PC-3 (cell line): ENCODE measurements around the gene RMDN2. TPM values are rescaled to one million over a fixed set of nuclear protein-coding genes. Genes with fewer than 3 reads are reported as not detected.

Experiments used
- ATAC-seq: fragments of 200-7000 bp; cut with Tn5 transposase; 2 replicates; pipeline ENCODE4 v1.9.1; 2020; ENCODE audit warnings: mild to moderate bottlenecking, moderate library complexity
- BruUV-seq: library from RNA; stranded (reverse); fragments of 400-500 nt; replicated peaks from 2 replicates; lab custom pipeline; 2021; lab: Mats Ljungman, UMichigan
- CTCF ChIA-PET: fragments of 300-600 bp; sonication (Branson Sonifier 250); formaldehyde crosslinking; loops from one replicate; lab custom pipeline; 2022; ENCODE audit warnings: antibody characterized with exemption; lab: Charles Lee
- POLR2A ChIA-PET: fragments of 300-600 bp; sonication (Branson Sonifier 250); formaldehyde crosslinking; loops from one replicate; lab custom pipeline; 2022; ENCODE audit warnings: antibody characterized with exemption; ENCODE audit not compliant: unreplicated experiment; lab: Charles Lee
- DNase-seq: peaks from one replicate; pipeline ENCODE4 v3.0.0-alpha.2; 2015
- H2AFZ ChIP-seq: fragments of 300-600 bp; sonication (generic); 2 replicates; pipeline ENCODE4 v1.6.0; 2016; ENCODE audit warnings: antibody characterized with exemption, low read length
- H3F3A ChIP-seq: fragments of 300-600 bp; sonication (generic); one replicate; pipeline ENCODE4 v1.6.0; 2017; ENCODE audit warnings: antibody characterized with exemption, low read length, control low read depth, mild to moderate bottlenecking; ENCODE audit not compliant: unreplicated experiment
- H3K27ac ChIP-seq: fragments of 300-600 bp; sonication (generic); 2 replicates; pipeline ENCODE4 v1.5.1; 2016; ENCODE audit warnings: mild to moderate bottlenecking, low read length
- H3K27me3 ChIP-seq: fragments of 300-600 bp; sonication (generic); 2 replicates; pipeline ENCODE4 v1.6.1; 2016; ENCODE audit warnings: low read length, mixed read lengths
- H3K36me3 ChIP-seq: fragments of 300-600 bp; sonication (generic); 2 replicates; pipeline ENCODE4 v1.6.1; 2016; ENCODE audit warnings: low read depth, mixed run types, low read length, mixed read lengths
- H3K4me1 ChIP-seq: fragments of 300-600 bp; sonication (generic); 2 replicates; pipeline ENCODE4 v1.5.1; 2016; ENCODE audit warnings: low read length; ENCODE audit not compliant: insufficient read depth
- H3K4me2 ChIP-seq: fragments of 300-600 bp; sonication (generic); 2 replicates; pipeline ENCODE4 v1.6.0; 2016; ENCODE audit warnings: low read length
- H3K4me3 ChIP-seq: fragments of 300-600 bp; sonication (generic); 2 replicates; pipeline ENCODE4 v1.5.1; 2016; ENCODE audit warnings: mild to moderate bottlenecking, low read length, mixed read lengths
- H3K79me2 ChIP-seq: fragments of 300-600 bp; sonication (generic); 2 replicates; pipeline ENCODE4 v1.6.1; 2017; ENCODE audit warnings: low read length, mixed read lengths
- H3K9ac ChIP-seq: fragments of 300-600 bp; sonication (generic); 2 replicates; pipeline ENCODE4 v1.6.0; 2016; ENCODE audit warnings: mild to moderate bottlenecking, low read length
- H3K9me2 ChIP-seq: fragments of 300-600 bp; sonication (generic); replicated peaks from 2 replicates; pipeline ENCODE4 v1.6.1; 2016; ENCODE audit warnings: mixed run types, low read length, mixed read lengths
- H3K9me3 ChIP-seq: fragments of 300-600 bp; sonication (generic); 2 replicates; pipeline ENCODE4 v1.6.1; 2016; ENCODE audit warnings: low read length, mixed read lengths
- H4K20me1 ChIP-seq: fragments of 300-600 bp; sonication (generic); 2 replicates; pipeline ENCODE4 v1.6.1; 2016; ENCODE audit warnings: low read length, mixed read lengths
- CTCF ChIP-seq: fragments of 300-600 bp; sonication (generic); conservative IDR thresholded peaks from 2 replicates; pipeline ENCODE4 v1.5.1; 2017; ENCODE audit warnings: antibody characterized with exemption, low read depth, mild to moderate bottlenecking, low read length
- EZH2 ChIP-seq: fragments of 300-600 bp; sonication (generic); IDR thresholded peaks from one replicate; pipeline ENCODE4 v1.6.1; 2017; ENCODE audit warnings: antibody characterized with exemption, mild to moderate bottlenecking, low read length; ENCODE audit not compliant: unreplicated experiment
- EZH2phosphoT487 ChIP-seq: fragments of 300-600 bp; sonication (generic); IDR thresholded peaks from 2 replicates; pipeline ENCODE4 v1.6.1; 2018; ENCODE audit warnings: mild to moderate bottlenecking, antibody characterized with exemption, low read length, borderline replicate concordance
- intact Hi-C: fragments of 100-400 bp; cut with micrococcal nuclease; formaldehyde crosslinking; loops from 2 replicates; pipeline ENCODE4 v1.9.0; 2023
- total RNA-seq: library from RNA; depleted of rRNA; stranded (reverse); fragments of >200 nt; gene quantifications from 2 replicates; pipeline ENCODE4 v1.2.3, GENCODE V29; 2014

The RMDN2 gene
- total RNA-seq, 1 experiment from 2014 or later: 2.6 TPM

- H3K27me3 ChIP-seq: no peaks in the 10 kb centered on the region
- no peaks in the 10 kb centered on the region for H4K20me1 ChIP-seq
- intact Hi-C loops: no loop called here
- CTCF ChIA-PET: no interaction called here
- no peak overlapping the region for H3K4me3 ChIP-seq
- no TSS peak for BruUV-seq
- H3F3A ChIP-seq: no peaks in the 10 kb centered on the region
- no peak for TF ChIP-seq EZH2phosphoT487
- no peak for TF ChIP-seq CTCF
- no peak for TF ChIP-seq EZH2
- POLR2A ChIA-PET: no interaction called here
- H3K9me2 ChIP-seq: no peaks in the 10 kb centered on the region
- H3K27ac ChIP-seq: no peak overlapping the region
- H3K4me2 ChIP-seq: no peak overlapping the region
- no peak overlapping the region for H3K9ac ChIP-seq
- no peak overlapping the region for H2AFZ ChIP-seq
- peaks cover 12% of the 10 kb centered on the region for H3K4me1 ChIP-seq
- DNase-seq: no peak
- no peaks in the 10 kb centered on the region for H3K79me2 ChIP-seq
- no peak for ATAC-seq
- H3K36me3 ChIP-seq: no peaks in the 10 kb centered on the region
- no peaks in the 10 kb centered on the region for H3K9me3 ChIP-seq
Measured at GRCh38 chr2:38060236-38061018, 135.3 kb downstream of the RMDN2 start.

- Histone ChIP-seq H3K4me2 (no peak overlapping the region), H3K9me2 (no peaks in the 10 kb centered on the region), H3K27me3 (no peaks in the 10 kb centered on the region), H3F3A (no peaks in the 10 kb centered on the region), H2AFZ (no peak overlapping the region), H4K20me1 (no peaks in the 10 kb centered on the region), H3K9ac (no peak overlapping the region), H3K79me2 (no peaks in the 10 kb centered on the region), H3K27ac (no peak overlapping the region), H3K36me3 (no peaks in the 10 kb centered on the region), H3K4me3 (no peak overlapping the region), H3K4me1 (no peaks in the 10 kb centered on the region), H3K9me3 (no peaks in the 10 kb centered on the region)
- DNase-seq: no peak
- ChIA-PET CTCF (no interaction called here), POLR2A (no interaction called here)
- intact Hi-C loops: no loop called here
- ATAC-seq: no peak
- no TSS peak for BruUV-seq
- TF ChIP-seq EZH2 (no peak), EZH2phosphoT487 (no peak), CTCF (no peak)
Measured at GRCh38 chr2:38064801-38065501, 139.9 kb downstream of the RMDN2 start.
